NCI-H1048 (cell line): ENCODE measurements around the gene HOXB13.

Experiments
- DNase-seq: peaks from one replicate; lab custom pipeline; 2025; lab: John Stamatoyannopoulos, UW

Gene HOXB13

DNA sequence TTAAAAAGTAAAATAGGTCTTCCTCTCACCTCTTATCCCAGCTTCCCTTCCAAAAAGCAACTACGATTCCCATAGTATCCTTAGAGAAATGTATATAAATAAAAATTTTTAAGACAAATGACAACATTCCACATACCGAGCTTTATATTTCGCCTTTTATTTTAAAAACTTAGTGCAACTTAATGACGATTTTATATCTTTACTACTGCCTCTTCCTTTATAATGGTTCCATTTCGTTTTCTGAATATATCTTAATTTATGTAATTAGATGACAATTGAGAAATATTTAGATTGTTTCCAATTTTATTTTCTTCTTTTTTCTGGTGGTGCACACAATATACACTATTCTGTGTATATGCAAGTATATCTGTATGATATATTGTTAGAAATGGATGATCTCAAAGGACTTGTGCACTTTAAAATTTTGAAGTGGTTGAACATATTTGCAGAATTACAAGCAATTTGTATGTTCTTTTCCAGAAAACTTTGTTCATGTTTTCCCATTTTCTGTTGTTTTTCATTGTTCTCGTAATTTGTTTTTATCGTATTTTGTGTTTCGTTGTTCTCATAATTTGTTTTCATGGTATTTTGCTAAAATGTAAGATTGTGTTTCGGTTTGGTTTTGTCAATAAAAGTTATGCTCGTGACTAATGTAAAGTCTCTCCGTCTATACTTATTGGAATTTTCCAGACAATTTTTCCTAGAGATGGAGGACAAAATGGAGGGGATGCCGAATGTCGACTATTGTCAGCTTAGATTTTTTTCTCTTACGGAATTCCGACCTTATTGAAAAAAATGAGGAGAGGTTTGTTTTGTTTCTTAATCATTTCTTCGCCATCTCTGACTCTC, 20.4 kb upstream of the HOXB13 start:
- no peak for DNase-seq

DNA sequence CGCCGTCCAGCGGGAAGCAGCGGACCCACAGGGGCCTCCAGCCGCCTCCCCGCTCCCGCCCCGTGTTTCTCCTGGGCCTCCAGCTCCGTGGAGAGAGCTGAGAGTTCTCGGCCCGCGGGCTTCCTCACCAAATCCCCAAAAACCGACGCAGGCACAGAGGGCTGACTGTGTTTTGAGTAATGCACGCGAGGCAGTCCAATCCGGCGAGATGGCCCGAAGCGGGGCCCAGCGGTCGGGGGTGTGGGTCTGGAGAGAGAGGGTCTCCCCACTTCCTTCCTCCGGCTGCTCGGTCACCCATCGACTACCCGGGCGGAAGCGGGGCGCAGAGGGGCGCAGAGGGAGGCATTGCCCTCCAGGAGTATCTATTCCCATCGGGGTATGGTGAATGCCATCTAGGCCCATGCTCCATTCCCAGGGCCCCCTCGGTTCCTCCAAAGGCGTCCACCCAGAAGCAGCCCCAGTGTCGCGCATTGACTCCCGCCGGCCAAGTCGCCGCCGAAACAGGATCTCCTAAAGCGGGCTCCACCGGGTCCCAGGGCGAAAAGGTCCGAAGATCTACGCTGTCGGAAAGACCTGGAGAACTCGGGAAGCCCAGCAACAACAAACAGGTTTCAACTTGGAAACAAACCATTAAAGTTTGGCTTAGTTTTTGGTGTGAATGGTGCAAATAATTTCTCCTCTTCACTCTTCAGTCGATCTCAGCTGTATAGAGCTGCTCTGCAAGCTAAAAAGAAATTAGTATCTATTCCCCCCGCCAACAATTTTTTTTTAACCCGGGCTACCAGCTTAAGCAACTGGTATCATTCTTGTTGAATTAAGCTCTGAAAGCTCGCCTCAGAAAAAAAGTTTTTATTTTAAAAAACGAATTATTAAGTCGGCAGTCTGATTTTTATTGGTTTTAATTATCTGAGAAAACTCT, 19.2 kb upstream of the HOXB13 start:
- no peak for DNase-seq

DNA sequence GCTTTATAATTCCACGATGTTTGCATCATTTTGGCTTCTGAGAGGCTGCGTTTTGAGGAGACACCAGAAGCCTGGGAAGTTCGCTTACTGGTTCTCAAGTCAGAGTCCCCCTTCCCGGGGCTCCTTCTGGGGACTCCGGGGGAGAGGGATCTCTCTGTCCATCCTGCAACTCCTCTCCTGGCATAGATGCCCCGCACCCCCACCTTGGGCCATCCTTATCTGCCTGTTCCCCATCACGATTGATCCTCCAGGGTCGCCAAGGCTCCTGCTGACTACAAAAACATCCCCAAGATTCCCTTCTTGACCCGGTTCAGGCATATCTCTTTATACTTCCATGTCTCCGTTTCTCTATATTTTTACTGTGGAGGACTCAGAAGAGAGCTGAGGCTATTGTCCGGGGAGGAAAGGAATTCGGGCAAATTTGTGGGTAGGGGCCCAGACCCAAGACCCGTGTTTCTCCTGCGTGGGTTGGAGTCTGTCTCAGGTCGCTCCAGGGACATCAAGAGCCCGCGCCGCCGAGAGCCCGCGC, 18.4 kb upstream of the HOXB13 start:
- no peak for DNase-seq

DNA sequence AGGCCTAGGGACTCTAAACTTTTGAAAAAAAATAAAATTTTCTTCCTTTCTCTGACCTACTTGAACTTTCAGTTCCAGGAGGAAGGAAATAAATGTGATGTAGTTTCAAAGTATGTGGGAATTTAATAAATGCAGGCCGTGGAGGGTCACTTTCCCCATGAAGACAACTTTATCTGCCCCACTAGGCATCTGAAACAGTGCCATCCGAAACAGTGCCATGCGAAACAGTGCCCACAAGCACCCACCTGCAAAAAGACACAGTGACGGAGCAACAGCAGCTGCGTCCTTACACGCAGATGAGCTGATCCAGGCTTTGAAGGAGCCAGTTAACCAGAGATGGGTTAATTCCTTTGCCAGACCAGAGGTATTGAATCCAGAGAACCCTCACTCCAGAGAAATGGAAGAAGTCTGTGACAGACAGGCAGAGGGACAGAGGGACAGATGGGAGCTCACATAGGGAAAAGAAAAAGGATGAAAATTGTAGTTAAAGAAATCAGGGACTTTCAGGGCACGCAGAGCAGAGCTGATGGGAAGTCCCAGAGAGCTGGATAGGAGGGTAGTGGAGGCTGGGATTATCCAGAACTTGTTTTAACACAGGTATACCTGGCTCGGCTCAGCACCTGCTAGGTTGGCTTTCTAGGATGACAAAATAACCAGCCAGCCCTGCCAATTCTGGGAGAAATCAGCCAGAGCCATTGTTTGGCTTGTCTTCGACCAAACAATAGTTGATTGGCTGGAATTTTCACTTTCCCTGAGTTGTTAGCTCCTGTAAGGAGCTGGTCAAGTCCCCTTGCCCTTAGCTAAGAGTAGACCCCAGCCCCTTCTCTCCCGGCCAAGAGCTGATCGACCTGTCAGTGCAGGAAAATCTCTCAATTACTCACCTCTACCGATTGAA, 17.1 kb upstream of the HOXB13 start:
- no peak for DNase-seq

DNA sequence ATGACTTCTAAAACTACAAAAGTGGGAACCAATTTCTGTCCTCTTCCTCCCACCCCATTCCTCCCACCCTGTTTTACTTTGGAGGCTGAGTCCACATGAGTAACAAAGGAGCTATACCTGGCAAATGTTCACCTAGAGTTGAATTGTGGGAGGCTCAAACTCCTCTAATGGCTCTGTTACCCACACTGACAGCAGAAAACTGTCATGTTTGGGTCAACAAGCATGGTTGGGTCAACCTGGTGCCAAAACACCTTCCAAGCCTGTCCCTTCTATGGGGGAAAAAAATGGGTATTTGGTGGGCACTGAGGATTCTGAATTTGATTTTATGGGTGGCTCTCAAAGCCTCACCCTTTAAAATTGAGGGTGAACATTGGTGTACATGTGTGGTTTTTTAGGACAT, 12.0 kb upstream of the HOXB13 start:
- DNase-seq: no peak

DNA sequence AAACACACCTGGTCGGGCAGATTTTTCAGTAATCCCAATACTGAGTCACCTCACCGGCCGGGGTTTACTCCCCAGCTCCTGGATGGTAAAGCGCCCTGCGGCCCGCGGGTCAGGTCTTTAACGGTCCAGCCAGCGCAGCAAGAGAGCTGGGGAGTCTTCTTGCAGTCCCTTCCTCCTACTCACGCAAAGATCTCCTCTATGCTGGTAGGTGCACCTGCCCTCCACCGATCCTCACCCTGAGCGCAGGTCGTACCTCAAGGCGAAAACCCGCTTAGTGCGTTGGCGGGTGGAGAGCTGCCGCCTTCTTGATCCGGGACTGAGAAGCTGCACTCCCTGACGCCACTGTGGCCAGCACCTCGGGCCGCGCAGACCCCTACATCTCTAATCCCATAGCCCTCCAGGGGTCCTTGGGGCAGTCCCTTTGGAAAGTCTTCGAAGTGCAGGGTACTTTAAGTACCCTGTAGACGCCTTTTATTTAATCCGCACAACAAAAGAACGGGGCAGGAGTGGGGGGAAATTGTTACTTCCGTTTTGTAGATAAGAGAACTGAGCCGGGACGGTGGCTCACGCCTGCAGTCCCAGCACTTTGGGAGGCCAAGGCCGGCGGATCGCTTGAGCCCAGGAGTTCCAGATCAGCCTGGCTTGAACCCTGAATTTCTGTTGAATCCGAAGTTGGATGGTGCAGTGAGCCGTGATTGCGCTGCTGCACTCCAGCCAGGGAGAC, 10.4 kb upstream of the HOXB13 start:
- no peak for DNase-seq

DNA sequence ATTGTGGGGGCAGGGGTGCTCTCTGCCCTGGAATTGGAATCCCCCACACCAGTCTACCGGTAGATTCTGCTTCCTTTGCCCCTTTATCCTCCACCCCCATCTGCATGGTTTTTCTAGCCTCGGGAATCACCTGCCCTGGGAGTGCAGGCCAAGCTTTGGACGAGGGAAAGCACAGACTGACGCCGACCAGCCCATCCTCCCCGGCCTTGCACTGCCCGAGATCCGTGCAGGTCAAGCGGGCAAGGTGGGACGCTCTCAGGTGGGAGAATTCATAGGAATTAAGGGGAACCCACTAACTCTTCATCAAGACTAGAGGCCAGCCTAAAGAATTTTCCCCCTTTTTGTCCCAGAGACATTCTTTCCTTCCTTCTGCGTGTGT, 9.9 kb upstream of the HOXB13 start:
- DNase-seq: no peak

DNA sequence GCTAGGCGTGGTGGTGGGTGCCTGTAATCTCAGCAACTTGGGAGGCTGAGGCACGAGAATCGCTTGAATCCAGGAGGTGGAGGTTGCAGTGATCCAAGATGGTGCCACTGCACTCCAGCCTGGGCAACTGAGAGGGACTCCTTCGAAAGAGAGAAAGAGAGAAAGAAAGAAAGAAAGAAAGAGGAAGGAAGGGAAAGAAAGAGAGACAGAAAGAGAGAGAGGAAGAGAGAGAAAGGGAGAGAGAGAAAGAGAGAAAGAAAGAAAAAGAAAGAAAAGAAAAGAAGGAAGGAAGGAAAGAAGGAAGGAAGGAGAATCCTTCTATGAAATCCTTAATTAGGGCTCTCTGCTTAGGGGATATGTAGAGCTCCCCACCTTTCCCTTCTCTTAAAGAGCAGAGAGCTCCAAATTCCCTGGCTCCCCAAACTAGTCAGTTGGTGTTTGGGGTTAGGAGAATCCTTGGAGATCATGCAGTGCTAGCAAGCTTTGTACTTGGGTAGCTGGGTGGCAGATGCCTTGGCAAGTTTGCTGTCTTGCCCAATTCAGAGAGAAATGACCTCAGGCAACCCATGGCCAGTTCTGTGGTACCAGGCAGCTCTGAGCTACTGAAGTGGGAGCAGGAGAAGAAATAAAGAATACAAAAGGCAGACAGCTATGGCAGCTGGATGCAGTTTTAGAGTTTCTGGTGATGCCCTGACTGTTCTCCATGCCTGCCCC, 8.9 kb upstream of the HOXB13 start:
- DNase-seq: no peak

DNA sequence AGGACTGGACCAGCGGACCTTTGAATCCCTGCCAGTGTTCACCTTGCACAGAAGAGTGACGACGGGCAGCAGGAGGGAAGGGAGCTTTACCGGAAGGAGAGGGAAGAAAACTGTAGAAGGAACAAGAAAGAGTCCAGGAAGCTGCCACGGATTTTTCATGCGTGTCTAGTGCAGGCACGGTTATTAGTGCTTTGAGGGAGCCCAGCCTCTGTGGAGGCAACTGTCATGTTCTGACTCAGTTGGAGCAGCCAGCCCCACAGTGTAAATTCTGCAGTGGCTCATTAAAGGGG, 6.5 kb upstream of the HOXB13 start:
- no peak for DNase-seq

DNA sequence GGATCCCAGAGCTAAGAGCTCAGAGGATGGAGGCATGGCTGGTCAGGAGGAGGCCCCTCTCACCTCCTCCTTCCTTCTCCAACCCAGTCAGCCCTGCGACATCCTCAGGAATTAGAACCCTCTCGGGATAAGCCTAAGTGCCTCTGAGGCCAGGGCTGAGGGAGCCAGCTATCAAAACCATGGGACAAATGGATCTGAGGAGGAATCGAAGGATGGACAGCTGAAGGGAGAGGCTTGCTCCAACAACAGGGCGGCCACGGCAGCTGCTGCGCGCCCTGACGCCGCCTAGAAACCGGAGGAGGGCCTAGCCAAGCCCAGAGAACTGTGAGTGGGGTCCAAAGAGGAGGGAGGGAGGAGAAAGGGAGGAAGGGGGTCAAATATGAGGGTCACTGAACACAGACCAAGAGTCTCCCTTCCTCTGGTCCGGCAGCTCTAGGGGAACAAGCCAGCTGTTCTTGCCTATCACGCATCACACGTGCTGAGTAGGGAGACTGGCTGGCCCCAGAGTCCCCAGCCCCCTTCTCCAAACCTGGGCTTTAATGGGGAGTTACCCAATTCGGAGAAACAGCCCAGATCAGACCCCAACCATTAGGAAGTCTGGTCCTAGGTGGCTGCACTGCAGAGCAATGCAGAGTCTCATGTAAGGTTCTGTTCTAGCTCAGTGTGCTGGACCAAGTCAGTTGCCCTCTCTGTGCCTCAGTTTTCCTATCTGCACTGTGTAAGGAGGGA, 5.9 kb upstream of the HOXB13 start:
- DNase-seq: no peak

DNA sequence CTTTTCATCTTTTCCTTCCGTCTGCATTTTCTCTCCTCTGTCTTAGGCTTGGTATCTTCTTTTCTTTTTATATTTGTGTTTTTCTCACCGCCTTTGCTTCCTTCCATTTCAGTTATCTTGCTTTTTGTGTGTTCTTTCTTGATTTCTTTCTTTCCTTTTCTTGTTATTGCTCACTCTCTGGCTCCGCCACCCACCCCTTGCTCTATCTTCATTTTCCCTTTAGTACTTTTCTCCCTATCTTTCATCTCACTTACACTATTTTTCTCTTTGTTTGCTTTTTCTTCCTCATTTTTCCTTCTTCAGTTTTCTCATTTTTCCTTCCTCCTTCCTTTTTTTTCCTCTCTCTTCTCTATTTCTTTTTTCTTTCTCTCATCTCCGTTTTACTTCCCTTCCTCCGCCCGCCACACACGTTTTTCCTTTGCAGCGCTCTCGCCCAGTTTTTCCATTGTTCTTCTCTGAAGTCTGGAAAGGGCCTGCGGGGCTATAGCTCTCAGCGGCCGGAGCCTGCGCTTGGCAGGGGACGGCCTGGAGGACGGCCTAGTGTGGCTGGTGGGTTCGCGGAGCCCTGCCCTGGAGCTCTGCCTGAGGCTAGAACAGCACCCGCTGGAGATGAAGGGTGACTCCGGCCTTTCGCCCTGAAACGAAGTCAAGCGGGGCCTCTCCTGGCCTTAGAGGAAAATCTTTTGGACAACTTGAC, 5.2 kb upstream of the HOXB13 start:
- no peak for DNase-seq

DNA sequence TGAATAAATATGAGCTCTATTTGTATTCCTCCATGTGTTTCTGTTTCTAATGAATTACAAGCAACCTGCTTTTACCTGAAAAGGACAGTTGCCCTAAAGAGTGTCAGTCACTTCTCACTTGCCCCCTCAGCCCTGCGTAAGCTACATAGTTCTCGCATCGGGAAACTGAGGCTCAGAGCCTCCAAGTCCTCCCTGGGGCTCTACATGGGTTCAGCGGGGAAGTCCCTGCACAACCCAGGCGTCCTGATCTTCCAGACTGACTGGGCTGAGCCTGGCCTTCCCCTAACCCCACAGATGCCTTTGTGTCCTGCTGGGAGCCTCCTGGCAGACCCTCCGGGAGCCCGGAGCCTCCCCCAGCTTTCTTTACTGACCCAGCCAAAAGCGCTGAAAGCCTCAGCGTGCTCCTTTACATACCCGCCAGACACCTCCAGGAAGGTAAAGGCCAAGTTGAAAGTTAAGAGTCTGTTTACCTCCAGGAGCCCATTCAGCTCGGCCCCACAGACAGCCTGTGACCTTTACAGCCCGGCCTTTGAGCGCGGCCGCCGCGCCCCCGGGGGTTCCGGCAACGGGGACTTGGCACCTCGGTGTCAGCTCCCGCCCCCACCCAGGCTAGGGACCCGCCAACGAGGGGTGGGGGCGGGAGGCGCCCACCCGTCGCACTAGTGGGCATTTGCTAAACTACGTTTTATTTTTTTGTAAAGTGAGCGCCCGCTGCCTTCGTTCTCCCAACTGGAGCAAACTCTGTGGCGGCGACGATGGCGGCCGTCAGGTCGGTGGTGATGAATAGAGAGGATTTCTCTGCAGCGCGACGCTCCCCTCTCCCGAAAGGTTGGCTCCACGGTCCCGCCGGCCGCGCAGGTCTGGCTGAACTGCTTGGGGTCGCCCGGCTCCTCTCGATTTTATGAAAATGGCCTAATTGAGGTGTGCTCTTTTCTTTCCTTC, 4.4 kb upstream of the HOXB13 start:
- DNase-seq: no peak

DNA sequence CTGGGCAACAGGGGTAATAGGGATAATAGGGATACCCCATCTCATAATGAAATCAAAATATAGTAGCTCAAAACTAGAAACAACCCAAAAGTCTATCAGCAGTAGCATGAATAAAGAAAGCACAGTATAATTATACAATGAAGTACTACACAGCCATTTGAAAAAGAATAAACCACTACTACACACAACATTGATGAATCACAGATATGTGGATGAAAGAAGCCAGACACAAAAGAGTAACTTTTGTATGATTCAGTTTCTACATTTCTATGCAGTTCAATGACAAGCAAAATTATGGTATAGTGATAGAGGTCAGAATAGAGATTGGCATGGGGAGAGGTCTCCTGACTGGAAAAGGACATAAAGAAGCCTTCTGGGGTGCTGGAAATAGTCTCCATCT, 2.8 kb upstream of the HOXB13 start:
- no peak for DNase-seq

DNA sequence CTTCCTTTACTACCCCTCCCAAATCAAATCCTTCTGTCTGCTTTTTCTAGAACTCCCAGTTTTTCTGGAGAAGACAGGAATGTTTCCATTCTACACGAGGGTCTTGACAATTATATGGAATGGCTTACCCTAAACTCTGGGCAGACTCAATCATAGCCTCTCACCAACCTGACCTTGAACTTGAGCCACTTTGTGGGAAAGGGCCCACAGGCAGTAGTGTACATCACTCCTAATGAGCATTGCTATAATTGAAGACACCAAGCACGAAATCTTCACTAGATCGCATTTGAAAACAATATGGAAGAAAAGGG, 1.6 kb upstream of the HOXB13 start:
- no peak for DNase-seq

DNA sequence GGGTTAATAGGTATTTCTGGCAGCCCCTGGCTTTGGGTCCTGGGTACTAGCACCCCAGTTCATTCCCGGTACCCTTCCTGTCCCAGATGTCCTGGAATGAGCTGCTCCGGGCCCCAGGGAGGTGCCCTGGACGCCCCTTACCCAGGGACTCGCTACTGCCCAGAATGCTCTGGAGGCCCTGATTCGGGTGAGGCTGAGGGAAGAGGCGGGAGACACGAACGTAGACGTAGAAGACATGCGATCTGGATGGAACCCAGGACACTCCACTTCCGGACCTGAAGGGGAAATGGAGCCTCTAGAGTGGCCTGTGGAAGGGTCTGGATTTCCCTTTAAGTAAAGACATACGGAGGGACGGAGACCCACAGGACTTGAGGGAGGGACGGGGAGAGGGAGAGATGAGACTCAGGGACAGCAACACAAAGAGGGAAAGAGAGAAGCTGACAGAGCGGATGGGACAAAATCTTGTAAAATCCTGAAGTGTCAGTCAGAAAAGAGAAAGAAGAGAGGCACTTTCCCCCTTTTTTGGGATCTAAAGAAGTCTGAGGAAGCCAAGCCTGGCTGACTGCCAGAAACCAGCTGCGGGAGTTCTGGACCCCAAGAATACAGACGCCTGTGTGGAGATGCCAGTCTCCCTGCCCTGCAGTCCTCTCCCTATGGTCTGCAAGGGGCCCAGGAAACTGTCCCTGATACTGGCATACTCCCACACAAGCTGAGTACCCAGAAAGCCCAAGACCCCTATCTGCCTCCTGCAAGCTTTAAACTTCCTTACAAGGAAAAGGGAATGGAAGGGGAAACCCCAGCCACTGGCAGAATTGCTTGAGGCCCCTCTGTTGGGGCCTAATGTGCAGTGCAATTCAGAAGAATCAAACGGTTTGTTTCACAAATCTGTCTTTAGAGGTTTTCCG, 1.0 kb upstream of the HOXB13 start:
- no peak for DNase-seq

DNA sequence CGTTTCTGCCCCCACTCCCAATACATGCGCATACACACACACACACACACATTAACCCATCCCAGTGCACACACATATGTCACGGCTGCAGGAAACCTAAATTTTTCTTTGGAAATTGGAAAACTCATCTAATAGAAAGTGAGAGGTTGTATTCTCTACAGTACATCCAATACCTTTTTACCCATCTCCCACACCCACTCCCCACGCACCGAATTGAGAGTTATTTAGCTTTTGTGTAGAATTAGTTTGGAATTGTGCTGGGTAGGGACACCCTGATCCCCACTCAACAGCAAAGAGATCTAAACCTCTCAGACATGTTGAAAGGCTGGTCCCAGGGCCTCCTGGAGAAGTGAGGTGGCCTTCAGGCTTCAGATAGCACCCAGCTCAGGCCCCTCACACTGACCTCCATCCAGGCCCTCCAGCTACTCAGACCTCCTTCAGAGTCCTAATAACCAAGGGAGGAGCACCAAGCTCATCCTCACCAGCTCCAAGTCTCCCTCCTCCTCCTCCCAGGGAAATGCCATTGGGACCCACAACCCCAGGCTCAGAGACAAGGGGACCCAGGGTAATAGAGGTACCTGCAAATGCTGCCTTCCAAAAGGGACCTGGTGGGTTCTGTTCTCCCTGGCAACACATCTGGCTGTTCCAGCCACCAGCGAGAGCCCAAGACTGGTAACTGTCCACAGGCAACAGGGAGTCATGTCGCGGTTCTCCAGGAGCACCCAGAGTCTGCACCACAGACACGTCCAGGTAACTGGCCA, 955 bp downstream of the HOXB13 start:
- DNase-seq: no peak

DNA sequence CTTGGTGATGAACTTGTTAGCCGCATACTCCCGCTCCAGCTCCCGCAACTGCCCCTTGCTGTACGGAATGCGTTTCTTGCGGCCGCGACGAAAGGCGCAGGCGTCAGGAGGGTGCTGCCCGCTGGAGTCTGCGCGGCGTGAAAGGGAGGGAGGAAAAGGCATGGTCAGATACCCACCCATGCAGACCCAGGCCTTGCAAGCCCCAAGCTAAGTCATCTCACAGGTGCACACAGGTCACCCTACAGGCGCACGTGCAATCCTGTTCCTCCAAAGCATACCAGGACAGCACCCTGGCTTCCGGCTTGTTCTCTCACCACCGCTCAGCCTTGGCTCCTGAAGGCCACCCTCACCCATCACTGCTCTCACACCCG, 1.6 kb downstream of the HOXB13 start:
- no peak for DNase-seq
